Fibroblast of mammary gland (primary cell): Measurements from ENCODE around the gene GORASP1.
A peak's percentile ranks its signal among the peaks of the same experiment; 100 is the strongest.

ENCODE experiments used
- DNase-seq: peaks from one replicate; pipeline ENCODE4 v3.0.0-alpha.2; 2010; ENCODE audit warnings: low read depth
- H3K4me3 ChIP-seq: 2 replicates; pipeline ENCODE4 v1.5.1; 2011; ENCODE audit warnings: low read depth, mild to moderate bottlenecking, low read length, moderate library complexity; ENCODE audit not compliant: control insufficient read depth
- CTCF ChIP-seq: conservative IDR thresholded peaks from 2 replicates; pipeline ENCODE4 v1.5.1; 2011; ENCODE audit warnings: low read depth, low read length, inconsistent platforms; ENCODE audit not compliant: control insufficient read depth, insufficient read depth

GORASP1 gene

GRCh38 chr3:39088889-39089288 is 18.5 kb downstream of the GORASP1 start:
- H3K4me3 ChIP-seq: no peak overlapping the region
- TF ChIP-seq CTCF: no peak
- DNase-seq: peak; percentile 18

- DNase-seq: no peak
- H3K4me3 ChIP-seq: no peak overlapping the region
- no peak for TF ChIP-seq CTCF
Measured at GRCh38 chr3:39088456-39088855, 19.0 kb downstream of the GORASP1 start.

- no peak overlapping the region for H3K4me3 ChIP-seq
- DNase-seq: no peak
- no peak for TF ChIP-seq CTCF
Measured at GRCh38 chr3:39086144-39086543, 21.3 kb downstream of the GORASP1 start.

GRCh38 chr3:39082666-39083313 is 24.6 kb downstream of the GORASP1 start:
- no peak for DNase-seq
- no peak for TF ChIP-seq CTCF
- no peak overlapping the region for H3K4me3 ChIP-seq

GRCh38 chr3:39080026-39080425 is 27.4 kb downstream of the GORASP1 start:
- TF ChIP-seq CTCF: no peak
- no peak overlapping the region for H3K4me3 ChIP-seq
- DNase-seq: no peak

- H3K4me3 ChIP-seq: no peak overlapping the region
- TF ChIP-seq CTCF: no peak
- DNase-seq: no peak
Measured at GRCh38 chr3:39079530-39079929, 27.9 kb downstream of the GORASP1 start.

GRCh38 chr3:39075910-39076309 is 31.5 kb downstream of the GORASP1 start:
- DNase-seq: no peak
- TF ChIP-seq CTCF: no peak
- H3K4me3 ChIP-seq: no peak overlapping the region
